HG02970 (cell line): ENCODE measurements around the gene COX6B2.

Experiments used
- ATAC-seq: cut with Tn5 transposase; IDR thresholded peaks from one replicate; pipeline ENCODE4 v1.9.1; 2021; ENCODE audit warnings: mild to moderate bottlenecking, moderate library complexity, moderate number of reproducible peaks; ENCODE audit not compliant: unreplicated experiment, low FRiP score

COX6B2 gene

DNA sequence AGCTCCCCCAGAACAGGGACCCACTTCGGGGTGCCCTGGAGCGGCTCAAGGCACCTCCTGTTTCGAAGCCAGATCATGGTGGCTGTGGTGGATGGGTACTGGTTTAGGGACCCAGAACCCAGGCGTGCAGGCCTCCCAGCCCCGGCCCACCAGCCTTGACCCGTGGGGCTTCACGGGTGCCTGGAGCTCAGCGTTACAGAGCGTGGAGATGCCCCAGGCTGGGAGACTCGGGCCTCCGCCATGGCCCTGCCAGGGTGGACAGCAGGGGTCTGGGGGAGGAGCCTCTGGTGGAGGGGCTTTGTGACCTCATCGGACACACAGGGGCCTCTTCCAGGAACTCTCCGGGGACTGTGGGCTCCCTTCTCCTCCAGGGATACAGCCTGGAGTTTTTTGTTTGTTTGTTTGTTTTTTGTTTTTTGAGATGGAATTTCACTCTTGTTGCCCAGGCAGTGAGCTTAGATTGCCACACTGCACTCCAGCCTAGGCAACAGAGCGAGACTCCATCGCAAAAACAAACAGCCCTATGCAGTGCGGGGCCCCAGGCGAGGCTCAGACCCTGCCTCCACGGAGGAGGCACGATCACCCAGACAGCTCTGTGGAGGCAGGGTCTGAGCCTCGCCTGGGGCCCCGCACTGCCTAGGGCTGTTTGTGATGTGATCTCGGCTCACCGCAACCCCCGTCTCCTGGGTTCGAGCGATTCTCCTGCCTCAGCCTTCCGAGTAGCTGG lies 8.6 kb upstream of the COX6B2 start, which contains the start of gene GARIN5B:
Gene GARIN5B, minus strand, starts transcription at position 271 of the 727 bp plus-strand sequence. Its CDS starts 194 bp downstream, at position 77.
- no peak for ATAC-seq

- no peak for ATAC-seq
Observed at GRCh38 chr19:55362174-55362989, 7.9 kb upstream of the COX6B2 start.

GRCh38 chr19:55360902-55361301 lies 6.4 kb upstream of the COX6B2 start:
- no peak for ATAC-seq

GRCh38 chr19:55358943-55359908 lies 4.7 kb upstream of the COX6B2 start:
- no peak for ATAC-seq

GRCh38 chr19:55358493-55358892 lies 4.0 kb upstream of the COX6B2 start:
- no peak for ATAC-seq

DNA sequence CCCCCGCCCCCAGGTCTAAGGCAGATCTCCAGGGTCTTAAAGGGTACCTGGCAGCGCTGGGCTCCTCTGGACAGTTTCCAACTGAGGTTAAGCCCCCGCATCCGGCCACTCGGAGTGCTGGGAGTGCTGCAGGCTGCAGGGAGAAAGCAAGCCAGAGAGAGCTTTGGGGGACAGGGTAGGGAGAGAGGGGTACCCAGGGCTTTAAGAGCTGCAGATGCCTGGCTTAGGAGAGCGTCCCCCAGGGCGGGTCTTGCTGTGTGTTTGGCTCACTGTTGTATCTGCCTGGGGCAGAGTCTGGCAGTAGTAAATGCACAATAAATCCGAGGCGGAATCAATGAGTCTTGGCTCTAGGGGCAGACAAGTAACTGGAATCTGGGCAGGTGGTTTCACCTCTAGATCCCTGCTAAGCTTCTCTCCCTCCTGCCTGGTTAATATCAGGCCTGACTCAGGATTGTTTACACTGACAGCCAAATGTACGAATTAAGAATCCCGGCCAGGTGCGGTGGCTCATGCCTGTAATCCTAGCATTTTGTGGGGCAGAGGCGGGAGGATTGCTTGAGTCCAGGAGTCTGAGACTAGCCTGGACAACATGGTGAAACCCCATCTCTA lies 798 bp upstream of the COX6B2 start:
- ATAC-seq: no peak

GRCh38 chr19:55353803-55354697 lies 469 bp downstream of the COX6B2 start:
- ATAC-seq: no peak

DNA sequence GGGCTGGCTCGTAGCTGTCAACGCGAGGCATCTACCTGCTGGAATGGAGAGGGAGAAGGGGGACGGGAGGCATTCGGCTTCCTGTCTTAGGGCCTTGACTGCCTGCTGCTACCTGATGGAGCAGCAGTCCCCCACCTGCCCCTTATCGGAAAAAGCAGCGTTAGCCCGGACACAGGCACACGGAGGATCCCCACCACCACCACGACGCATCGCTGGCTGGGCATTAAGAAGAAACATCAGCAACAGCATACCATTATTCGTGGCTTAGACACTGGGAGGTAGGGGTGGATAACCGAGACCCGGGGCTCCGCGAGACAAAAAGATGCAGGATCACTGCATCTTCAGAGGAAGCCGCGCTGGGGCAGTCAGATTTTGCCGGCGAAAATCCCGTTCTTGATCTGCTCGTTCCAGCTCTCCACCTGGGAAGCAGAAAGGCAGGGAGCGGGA lies 1.1 kb downstream of the COX6B2 start:
- no peak for ATAC-seq

- ATAC-seq: no peak
Observed at GRCh38 chr19:55352549-55353145, 1.9 kb downstream of the COX6B2 start.

DNA sequence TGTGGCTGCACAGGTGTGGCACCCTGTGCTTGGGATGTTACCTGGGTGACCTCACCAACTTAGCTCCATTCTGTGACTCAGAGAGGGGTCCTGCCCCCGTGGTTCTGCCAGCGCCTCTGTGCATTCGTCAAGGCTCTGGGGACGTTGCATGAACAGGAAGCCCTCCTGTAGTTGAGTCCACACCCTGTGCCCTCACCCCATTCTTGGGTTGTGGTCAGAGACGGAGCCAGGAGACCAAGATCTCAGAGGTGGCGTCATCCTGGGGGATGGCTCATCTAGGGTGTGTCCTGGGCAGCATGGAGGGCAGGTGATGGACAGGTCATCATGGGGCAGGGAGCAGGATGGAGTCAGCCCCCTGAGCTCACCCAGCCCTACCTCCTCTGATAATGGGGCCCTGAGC lies 2.5 kb downstream of the COX6B2 start:
- ATAC-seq: no peak

- no peak for ATAC-seq
Observed at GRCh38 chr19:55350620-55351315, 3.8 kb downstream of the COX6B2 start.

DNA sequence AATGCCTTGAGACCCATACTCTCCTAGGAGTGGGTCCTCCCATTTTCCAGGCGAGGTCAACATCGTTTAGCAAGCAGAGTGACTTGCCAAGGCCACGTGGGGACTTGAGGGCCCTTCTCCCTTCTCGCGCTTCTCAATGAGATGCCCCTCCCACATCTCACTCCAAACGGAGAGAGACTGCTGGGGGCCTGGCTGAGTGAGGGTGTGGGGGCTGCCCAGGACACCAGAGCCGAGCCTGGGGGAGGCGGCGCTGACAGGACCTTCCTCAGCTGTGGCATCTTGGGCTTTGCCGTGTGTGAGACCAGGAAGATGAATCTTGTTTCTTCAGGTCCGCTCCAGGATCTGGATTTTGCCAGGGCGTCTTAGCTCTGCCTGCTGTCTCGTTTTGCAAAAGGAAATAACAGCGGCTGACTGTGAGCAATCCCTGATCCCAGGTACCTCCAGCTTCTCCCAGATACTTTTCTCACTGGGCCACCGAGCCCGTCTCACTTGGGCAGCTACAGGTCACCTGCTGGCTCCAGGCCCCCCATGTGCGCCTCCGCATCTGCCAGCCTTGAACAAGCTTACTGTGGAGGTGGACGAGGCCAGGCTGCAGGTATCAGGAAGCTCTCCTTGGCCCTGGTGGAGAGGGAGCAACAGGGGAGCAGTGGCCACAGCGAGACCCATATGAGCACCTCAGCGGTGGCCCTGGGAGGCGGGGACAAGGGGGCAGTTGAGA lies 6.0 kb downstream of the COX6B2 start:
- ATAC-seq: no peak

DNA sequence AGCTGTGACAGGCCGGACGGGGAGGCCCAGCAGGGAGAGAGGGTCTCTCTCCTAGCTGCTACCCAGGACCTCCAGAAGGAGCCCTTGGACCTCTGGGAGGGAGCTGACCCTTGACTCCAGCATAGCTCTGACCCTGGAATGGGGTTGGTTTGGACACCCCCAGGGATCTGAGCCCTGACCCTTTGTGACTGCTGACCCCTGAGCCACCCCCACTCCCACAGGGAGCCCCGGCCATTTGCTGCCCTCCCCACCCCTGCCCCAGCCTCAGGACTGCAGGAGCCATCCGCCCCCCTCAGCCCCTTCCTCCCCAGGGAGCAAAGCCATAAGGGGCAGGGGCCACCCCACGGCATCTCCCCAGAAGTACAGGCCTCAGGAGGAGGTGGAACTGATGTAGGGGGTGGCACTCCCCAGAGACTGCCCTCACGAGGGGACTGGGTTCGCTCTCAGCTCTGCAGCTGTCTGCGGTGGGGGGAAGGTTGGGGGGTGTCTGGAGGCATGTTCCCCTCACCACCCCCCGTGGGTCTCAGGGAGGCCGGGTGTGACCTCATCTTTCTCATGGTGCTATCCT lies 7.0 kb downstream of the COX6B2 start:
- no peak for ATAC-seq

GRCh38 chr19:55346725-55347441 lies 7.6 kb downstream of the COX6B2 start:
- no peak for ATAC-seq

DNA sequence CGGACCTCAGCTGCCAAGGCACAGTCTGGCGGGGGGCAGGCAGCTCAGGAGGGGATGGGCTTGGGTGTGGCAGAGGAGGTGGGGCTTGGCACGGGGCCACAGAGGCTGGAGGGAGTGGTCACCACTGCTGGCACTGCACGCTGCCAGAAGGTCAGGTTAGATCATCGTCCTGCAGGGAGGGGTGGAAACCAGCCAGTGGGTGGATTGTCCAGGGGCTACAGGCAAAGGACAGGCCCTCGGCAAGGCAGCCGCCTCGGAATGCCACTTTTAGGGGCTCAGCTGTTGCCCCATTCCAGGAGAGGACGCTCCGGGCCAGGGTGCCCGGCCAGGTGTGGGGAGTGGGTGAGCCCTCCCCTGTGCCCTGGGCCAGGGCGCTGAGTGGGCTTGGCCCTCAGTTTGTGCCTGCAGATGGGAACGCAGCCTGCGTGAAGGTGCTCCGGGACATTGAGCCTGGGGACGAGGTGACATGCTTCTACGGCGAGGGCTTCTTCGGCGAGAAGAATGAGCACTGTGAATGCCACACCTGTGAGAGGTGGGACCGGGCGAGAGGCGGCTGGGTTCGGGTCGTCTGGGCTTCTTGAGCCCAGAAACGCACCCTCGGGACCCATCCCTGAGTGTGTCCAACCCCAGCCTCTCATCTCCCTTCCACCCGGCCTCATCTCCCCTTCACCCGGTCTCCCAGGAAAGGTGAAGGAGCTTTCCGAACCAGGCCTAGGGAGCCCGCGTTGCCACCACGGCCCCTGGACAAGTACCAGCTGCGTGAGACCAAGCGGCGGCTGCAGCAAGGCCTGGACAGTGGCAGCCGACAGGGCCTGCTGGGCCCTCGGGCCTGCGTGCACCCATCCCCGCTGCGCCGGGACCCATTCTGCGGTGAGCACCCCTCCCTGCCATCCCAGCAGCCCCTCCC lies 8.4 kb downstream of the COX6B2 start:
- no peak for ATAC-seq
